ENCODE measurements around the gene WDR90.

The WDR90 gene

DNA sequence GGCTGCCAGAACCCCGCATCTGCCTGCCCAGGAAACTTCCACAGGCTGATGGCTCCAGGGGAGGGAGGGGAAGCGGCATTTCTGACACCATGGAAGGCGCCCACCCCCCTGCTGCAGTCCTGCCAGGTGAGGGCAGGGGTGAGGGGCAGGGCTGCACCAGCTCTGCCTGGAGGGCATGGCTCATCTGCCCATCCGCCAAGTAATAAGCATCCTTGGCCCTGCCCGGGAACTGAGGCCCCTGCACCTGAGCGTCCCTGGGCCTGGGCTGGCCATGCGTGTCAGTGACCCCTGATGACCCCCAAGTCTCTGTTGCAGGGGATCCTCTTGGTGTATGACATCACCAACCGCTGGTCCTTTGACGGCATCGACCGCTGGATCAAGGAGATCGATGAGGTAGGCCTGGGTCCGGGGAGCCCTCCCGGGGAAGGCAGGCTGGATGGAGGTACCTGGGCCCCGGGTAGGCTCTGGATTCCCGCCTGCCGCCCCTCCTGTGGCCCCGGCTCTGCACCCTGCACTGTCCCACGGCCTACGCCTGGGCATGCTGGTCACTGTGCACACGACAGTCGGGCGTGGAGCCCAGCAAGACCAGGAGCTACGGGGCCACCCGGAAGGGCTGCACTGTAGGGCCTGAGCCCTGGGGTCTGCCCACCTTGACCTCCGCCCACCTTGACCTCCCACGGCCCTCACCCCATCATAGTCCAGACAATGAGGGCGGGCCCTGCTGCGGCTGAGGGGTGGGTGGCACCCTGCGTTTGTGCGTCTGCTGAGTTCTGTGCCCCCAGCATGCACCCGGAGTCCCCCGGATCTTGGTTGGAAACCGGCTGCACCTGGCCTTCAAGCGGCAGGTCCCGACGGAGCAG lies 23.8 kb upstream of the WDR90 start:
- TF ChIP-seq EZH2phosphoT487 (IDR thresholded peaks at IDR 0.05; ENCODE audit: borderline replicate concordance, low read length), result no peak
- TF ChIP-seq, protein P1, sequence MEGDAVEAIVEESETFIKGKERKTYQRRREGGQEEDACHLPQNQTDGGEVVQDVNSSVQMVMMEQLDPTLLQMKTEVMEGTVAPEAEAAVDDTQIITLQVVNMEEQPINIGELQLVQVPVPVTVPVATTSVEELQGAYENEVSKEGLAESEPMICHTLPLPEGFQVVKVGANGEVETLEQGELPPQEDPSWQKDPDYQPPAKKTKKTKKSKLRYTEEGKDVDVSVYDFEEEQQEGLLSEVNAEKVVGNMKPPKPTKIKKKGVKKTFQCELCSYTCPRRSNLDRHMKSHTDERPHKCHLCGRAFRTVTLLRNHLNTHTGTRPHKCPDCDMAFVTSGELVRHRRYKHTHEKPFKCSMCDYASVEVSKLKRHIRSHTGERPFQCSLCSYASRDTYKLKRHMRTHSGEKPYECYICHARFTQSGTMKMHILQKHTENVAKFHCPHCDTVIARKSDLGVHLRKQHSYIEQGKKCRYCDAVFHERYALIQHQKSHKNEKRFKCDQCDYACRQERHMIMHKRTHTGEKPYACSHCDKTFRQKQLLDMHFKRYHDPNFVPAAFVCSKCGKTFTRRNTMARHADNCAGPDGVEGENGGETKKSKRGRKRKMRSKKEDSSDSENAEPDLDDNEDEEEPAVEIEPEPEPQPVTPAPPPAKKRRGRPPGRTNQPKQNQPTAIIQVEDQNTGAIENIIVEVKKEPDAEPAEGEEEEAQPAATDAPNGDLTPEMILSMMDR (IDR thresholded peaks at IDR 0.05; ENCODE audit: low read depth, low read length, poor library complexity, severe bottlenecking), result no peak
- Histone ChIP-seq H3K4me1 (ENCODE audit: control insufficient read depth, low read length) (no peaks in the 10 kb centered on the region), H3K9me2 (replicated peaks; ENCODE audit: control insufficient read depth, low read length) (no peaks in the 10 kb centered on the region), H4K20me1 (ENCODE audit: control insufficient read depth, insufficient read depth, low read depth, low read length) (no peaks in the 10 kb centered on the region), H3K4me2 (ENCODE audit: low read length) (no peak overlapping the region), H3F3A (ENCODE audit: control insufficient read depth, insufficient read depth) (no peaks in the 10 kb centered on the region), H3K36me3 (ENCODE audit: control insufficient read depth, low read length) (no peaks in the 10 kb centered on the region), H3K9me3 (ENCODE audit: control insufficient read depth, insufficient read depth, low read length) (no peaks in the 10 kb centered on the region), H3K4me3 (ENCODE audit: low read length) (no peak overlapping the region), H3K27me3 (ENCODE audit: control insufficient read depth, low read length) (no peaks in the 10 kb centered on the region), H3K79me2 (ENCODE audit: control insufficient read depth, low read length) (no peaks in the 10 kb centered on the region), H3K27ac (ENCODE audit: low read depth, low read length) (no peak overlapping the region)

DNA sequence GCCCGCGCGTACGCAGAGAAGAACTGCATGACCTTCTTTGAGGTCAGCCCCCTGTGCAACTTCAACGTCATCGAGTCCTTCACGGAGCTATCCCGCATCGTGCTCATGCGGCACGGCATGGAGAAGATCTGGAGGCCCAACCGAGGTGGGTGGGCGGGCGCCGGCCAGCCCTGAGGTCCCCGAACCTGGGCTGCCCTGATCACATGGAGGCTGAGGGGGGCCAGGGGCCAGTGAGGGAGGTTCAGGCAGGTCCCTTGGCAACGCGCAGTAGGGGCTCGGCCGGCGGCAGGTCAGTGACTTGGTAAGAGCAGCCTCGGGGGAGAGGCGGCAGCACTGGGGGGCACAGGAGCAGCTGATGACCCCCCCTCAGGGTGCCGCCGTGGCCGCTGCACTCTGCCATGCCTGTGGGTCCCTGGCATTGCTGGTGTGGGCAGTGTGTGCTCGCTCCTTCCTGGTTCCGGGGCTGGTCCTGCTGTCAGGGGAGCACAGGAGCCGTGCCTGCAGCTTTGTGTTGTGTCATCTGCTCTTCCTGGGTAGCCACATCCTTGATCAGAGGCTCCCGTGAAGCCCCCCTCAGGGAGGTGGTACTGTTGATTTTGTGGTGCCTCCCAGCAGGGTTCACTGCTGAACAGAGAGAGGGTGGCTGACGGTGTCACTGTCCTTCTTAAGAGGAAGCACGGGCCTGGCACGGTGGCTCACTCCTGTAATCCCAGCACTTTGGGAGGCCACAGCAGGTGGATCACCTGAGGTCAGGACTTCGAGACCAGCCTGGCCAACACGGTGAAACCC lies 23.0 kb upstream of the WDR90 start:
- H3K27me3 ChIP-seq (ENCODE audit: control insufficient read depth, low read length), result no peaks in the 10 kb centered on the region
- H3K9me3 ChIP-seq (ENCODE audit: control insufficient read depth, insufficient read depth, low read length), result no peaks in the 10 kb centered on the region
- H3K9me2 ChIP-seq (replicated peaks; ENCODE audit: control insufficient read depth, low read length), result no peaks in the 10 kb centered on the region
- H3K4me1 ChIP-seq (ENCODE audit: control insufficient read depth, low read length), result no peaks in the 10 kb centered on the region
- H3F3A ChIP-seq (ENCODE audit: control insufficient read depth, insufficient read depth), result no peaks in the 10 kb centered on the region
- H3K4me3 ChIP-seq (ENCODE audit: low read length), result no peak overlapping the region
- no peaks in the 10 kb centered on the region for H4K20me1 ChIP-seq (ENCODE audit: control insufficient read depth, insufficient read depth, low read depth, low read length)
- no peak overlapping the region for H3K27ac ChIP-seq (ENCODE audit: low read depth, low read length)
- H3K36me3 ChIP-seq (ENCODE audit: control insufficient read depth, low read length), result no peaks in the 10 kb centered on the region
- no peak overlapping the region for H3K4me2 ChIP-seq (ENCODE audit: low read length)
- H3K79me2 ChIP-seq (ENCODE audit: control insufficient read depth, low read length), result no peaks in the 10 kb centered on the region
- TF ChIP-seq, protein P1 (IDR thresholded peaks at IDR 0.05; ENCODE audit: low read depth, low read length, poor library complexity, severe bottlenecking), result no peak
- no peak for TF ChIP-seq EZH2phosphoT487 (IDR thresholded peaks at IDR 0.05; ENCODE audit: borderline replicate concordance, low read length)

DNA sequence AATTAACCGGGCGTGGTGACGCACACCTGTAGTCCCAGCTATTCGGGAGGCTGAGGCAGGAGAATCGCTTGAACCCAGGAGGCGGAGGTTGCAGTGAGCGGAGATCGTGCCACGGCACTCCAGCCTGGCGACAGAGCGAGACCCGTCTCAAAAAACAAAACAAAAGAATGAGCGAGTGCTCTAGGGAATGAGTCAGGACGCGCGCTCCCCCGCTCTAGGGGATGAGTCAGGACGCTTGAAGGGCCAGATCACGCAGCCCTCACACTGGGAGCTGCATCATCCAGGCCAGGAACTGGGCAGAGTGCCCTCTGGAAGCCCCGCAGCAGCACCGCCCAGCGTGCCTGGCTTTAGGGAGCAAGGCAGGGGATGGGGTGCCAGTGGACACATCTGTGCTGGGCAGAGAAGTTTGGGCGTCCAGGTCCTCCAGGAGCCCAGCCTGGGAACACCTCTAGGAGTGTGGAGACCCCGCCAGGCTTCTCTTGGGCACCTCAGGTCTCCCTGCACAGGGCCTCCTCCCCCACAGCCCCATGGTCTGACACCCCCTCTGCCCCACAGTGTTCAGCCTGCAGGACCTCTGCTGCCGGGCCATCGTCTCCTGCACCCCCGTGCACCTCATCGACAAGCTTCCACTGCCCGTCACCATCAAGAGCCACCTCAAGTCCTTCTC lies 22.2 kb upstream of the WDR90 start:
- no peaks in the 10 kb centered on the region for H3F3A ChIP-seq (ENCODE audit: control insufficient read depth, insufficient read depth)
- no peak overlapping the region for H3K27ac ChIP-seq (ENCODE audit: low read depth, low read length)
- no peaks in the 10 kb centered on the region for H3K27me3 ChIP-seq (ENCODE audit: control insufficient read depth, low read length)
- H3K4me2 ChIP-seq (ENCODE audit: low read length), result no peak overlapping the region
- no peaks in the 10 kb centered on the region for H3K9me2 ChIP-seq (replicated peaks; ENCODE audit: control insufficient read depth, low read length)
- no peaks in the 10 kb centered on the region for H3K4me1 ChIP-seq (ENCODE audit: control insufficient read depth, low read length)
- no peaks in the 10 kb centered on the region for H4K20me1 ChIP-seq (ENCODE audit: control insufficient read depth, insufficient read depth, low read depth, low read length)
- no peak overlapping the region for H3K4me3 ChIP-seq (ENCODE audit: low read length)
- no peak for TF ChIP-seq EZH2phosphoT487 (IDR thresholded peaks at IDR 0.05; ENCODE audit: borderline replicate concordance, low read length)
- TF ChIP-seq, protein P1 (IDR thresholded peaks at IDR 0.05; ENCODE audit: low read depth, low read length, poor library complexity, severe bottlenecking), result no peak
- no peaks in the 10 kb centered on the region for H3K36me3 ChIP-seq (ENCODE audit: control insufficient read depth, low read length)
- H3K9me3 ChIP-seq (ENCODE audit: control insufficient read depth, insufficient read depth, low read length), result no peaks in the 10 kb centered on the region
- H3K79me2 ChIP-seq (ENCODE audit: control insufficient read depth, low read length), result no peaks in the 10 kb centered on the region
